ENCODE data around the gene ZNF780B.

Gene ZNF780B

GRCh38 chr19:40078377-40078776 is 22.3 kb upstream of the ZNF780B start:
- ChIA-PET POLR2A (ENCODE audit: low non-redundant PET) (no interaction called here), CTCF (interaction anchor here (0.9 kb wide), 1 partner anchor 22 kb away, joined by 8 read pairs; the partner anchor contains the start of gene ZNF780B)
- no peak for TF ChIP-seq CTCF (conservative IDR thresholded peaks at IDR 0.05; ENCODE audit: low read depth)

GRCh38 chr19:40070058-40070457 is 14.0 kb upstream of the ZNF780B start:
- POLR2A ChIA-PET (ENCODE audit: low non-redundant PET) = no interaction called here
- H3K27ac ChIP-seq = no peak overlapping the region
- CTCF ChIA-PET = no interaction called here
- no peak for DNase-seq (ENCODE audit: low spot score)
- no peak for TF ChIP-seq CTCF (conservative IDR thresholded peaks at IDR 0.05; ENCODE audit: low read depth)

More at GRCh38 chr19:40078377-40078776, 22.3 kb upstream of the ZNF780B start:
- DNase-seq (ENCODE audit: low spot score) = no peak
- H3K27ac ChIP-seq = no peak overlapping the region

GRCh38 chr19:40059624-40060023 is 3.6 kb upstream of the ZNF780B start:
- DNase-seq (ENCODE audit: low spot score) = no peak
- POLR2A ChIA-PET (ENCODE audit: low non-redundant PET) = no interaction called here
- CTCF ChIA-PET = no interaction called here
- no peak overlapping the region for H3K27ac ChIP-seq
- no peak for TF ChIP-seq CTCF (conservative IDR thresholded peaks at IDR 0.05; ENCODE audit: low read depth)

GRCh38 chr19:40057166-40057565 is 1.1 kb upstream of the ZNF780B start:
- no peak for DNase-seq (ENCODE audit: low spot score)
- no peak for TF ChIP-seq CTCF (conservative IDR thresholded peaks at IDR 0.05; ENCODE audit: low read depth)
- CTCF ChIA-PET = interaction anchor here (0.7 kb wide), 1 partner anchor 1515 kb away, joined by 3 read pairs; no protein-coding TSS in a partner anchor
- POLR2A ChIA-PET (ENCODE audit: low non-redundant PET) = no interaction called here
- no peak overlapping the region for H3K27ac ChIP-seq

- ChIA-PET CTCF (interaction anchor here (0.7 to 1.2 kb wide), 2 partner anchors 21 to 1516 kb away, joined by 3 to 8 read pairs; no protein-coding TSS in a partner anchor), POLR2A (ENCODE audit: low non-redundant PET) (no interaction called here)
- DNase-seq (ENCODE audit: low spot score) = no peak
- no peak for TF ChIP-seq CTCF (conservative IDR thresholded peaks at IDR 0.05; ENCODE audit: low read depth)
- peak overlapping the region; percentile 66; the same call in 1 of the 2 replicates for H3K27ac ChIP-seq
Observed at GRCh38 chr19:40056505-40056904, 474 bp upstream of the ZNF780B start.

- ChIA-PET CTCF (no interaction called here), POLR2A (ENCODE audit: low non-redundant PET) (interaction anchor here (0.8 kb wide), 1 partner anchor 85 kb away, joined by 3 read pairs; no protein-coding TSS in a partner anchor)
- DNase-seq (ENCODE audit: low spot score) = no peak
- no peak for TF ChIP-seq CTCF (conservative IDR thresholded peaks at IDR 0.05; ENCODE audit: low read depth)
- 0 out of 2 replicates have a peak overlapping the region, but pooled peaks have one; percentile 66 for H3K27ac ChIP-seq
Observed at GRCh38 chr19:40055049-40055448, 982 bp downstream of the ZNF780B start.

Measured in RWPE1 (cell line).